Fibroblast of villous mesenchyme (primary cell): ENCODE measurements around the gene KSR2. TPM values are rescaled to one million over a fixed set of nuclear protein-coding genes. Genes with fewer than 3 reads are reported as not detected.

Experiments
- DNase-seq: peaks from one replicate; pipeline ENCODE4 v3.0.0-alpha.2; 2010; ENCODE audit warnings: low read depth
- H3K4me3 ChIP-seq: 2 replicates; pipeline ENCODE4 v1.5.1; 2011; ENCODE audit warnings: low read depth, mild to moderate bottlenecking, low read length
- total RNA-seq: library from RNA; depleted of rRNA; stranded (reverse); fragments of >200 nt; gene quantifications from 2 replicates; pipeline ENCODE4 v1.2.3, GENCODE V29; 2012
- TF ChIP-seq, protein P1 (sequence below): IDR thresholded peaks from 2 replicates; pipeline ENCODE4 v1.5.1; 2012; ENCODE audit warnings: low read depth, mild to moderate bottlenecking, low read length; ENCODE audit not compliant: insufficient read depth

Gene KSR2
- total RNA-seq, 1 donor: not detected

DNA sequence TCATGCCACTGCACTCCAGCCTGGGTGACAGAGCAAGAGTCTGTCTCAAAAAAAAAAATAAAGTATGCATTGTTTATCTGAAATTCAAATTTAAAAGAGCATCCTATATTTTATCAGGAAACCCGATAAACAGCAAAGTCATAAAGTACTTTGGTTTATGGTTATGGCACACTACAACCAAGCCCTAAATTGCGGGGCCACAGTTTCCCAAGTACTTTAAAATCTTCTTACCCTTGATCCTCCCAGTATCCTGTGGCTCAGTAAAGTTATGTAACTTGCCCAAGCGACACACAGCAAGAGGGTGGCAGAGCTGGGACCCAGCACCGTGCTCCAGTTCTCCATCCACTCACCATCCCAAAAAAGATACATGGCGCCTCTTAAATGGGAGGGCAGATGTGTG lies 35.2 kb downstream of the KSR2 start:
- H3K4me3 ChIP-seq: no peak overlapping the region
- DNase-seq: no peak
- TF ChIP-seq, protein P1, sequence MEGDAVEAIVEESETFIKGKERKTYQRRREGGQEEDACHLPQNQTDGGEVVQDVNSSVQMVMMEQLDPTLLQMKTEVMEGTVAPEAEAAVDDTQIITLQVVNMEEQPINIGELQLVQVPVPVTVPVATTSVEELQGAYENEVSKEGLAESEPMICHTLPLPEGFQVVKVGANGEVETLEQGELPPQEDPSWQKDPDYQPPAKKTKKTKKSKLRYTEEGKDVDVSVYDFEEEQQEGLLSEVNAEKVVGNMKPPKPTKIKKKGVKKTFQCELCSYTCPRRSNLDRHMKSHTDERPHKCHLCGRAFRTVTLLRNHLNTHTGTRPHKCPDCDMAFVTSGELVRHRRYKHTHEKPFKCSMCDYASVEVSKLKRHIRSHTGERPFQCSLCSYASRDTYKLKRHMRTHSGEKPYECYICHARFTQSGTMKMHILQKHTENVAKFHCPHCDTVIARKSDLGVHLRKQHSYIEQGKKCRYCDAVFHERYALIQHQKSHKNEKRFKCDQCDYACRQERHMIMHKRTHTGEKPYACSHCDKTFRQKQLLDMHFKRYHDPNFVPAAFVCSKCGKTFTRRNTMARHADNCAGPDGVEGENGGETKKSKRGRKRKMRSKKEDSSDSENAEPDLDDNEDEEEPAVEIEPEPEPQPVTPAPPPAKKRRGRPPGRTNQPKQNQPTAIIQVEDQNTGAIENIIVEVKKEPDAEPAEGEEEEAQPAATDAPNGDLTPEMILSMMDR: no peak

DNA sequence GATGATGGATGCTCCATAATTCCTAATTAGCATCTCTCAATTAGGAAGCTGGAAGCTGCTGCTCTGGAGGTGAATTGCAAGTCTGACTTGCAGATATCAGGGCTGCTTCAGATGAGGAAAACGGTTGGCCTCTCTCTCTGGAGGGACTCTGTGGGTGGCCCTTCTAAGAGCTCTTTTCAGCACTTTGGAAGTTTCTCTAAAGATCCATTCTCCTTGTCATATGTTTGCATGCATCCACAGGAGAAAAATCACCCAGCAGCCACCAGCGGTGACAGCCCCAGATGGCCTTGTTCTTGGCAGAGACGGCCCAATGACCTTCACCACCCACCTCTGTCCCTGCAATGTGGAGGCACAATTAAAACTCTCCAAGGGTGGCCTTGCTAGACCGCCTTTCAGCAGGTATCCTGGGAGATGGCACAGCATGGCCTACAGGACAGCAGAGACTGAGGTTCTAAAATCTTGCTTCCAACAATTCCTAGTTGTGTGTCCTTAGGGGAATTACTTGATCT lies 42.3 kb downstream of the KSR2 start:
- no peak overlapping the region for H3K4me3 ChIP-seq
- DNase-seq: no peak
- TF ChIP-seq, protein P1: no peak

DNA sequence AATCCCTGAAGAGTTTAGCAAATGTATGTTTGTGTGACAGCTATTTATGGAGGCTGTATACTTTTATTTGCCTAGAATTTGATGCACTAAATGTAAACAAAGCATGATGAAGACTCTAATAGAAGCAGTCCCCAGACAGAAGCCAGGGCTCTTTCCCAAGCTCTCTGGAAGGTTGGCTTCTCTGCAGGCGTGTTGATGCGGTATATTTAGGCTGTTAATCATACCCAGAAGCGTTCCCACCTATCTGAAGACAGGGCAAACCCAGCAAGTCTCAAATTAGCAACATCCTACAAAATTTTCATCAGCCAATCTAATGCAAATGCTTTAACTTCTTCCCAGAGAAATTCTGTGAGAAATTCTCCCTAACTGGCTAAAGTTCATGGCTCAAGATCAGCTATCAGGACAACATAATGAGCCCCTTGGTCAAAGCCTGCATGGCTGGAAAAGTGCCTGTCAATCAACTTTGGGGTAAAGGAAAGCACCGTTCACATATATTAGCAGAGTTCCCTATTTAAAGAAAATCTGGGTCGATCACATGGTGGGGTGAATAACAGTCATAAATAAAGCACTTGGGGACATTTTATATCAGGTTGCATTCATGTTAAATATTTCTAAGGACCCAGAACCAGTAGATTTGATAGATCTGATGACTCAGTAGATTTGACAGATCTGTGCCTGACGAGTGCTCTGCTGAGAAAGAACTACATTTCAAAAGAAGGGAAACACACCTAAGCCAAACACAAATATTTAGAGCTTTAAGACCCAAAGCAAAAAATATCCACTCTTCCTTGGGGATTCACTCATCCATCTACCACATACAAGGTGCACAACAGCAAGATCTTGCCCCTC lies 46.6 kb downstream of the KSR2 start:
- no peak overlapping the region for H3K4me3 ChIP-seq
- no peak for DNase-seq
- TF ChIP-seq, protein P1: no peak

DNA sequence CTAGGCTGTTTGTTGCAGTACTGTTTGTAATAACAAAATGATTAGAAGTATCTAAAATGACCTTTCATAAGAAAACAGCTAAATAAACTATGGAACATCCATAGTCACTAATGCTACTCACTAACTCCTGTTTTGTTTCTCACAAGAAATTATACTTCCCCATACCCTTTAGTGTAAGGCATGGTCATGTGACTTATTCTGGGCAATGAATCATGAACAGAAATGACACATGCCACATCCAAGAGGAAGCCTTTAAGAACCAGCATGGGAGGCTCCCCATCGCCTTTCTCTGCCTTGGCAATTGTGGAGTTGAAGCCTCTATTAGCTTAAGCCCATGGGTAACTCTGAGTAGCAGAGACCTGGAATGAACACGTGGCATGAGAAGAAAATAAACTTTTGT lies 49.3 kb downstream of the KSR2 start:
- TF ChIP-seq, protein P1: no peak
- DNase-seq: no peak
- no peak overlapping the region for H3K4me3 ChIP-seq

DNA sequence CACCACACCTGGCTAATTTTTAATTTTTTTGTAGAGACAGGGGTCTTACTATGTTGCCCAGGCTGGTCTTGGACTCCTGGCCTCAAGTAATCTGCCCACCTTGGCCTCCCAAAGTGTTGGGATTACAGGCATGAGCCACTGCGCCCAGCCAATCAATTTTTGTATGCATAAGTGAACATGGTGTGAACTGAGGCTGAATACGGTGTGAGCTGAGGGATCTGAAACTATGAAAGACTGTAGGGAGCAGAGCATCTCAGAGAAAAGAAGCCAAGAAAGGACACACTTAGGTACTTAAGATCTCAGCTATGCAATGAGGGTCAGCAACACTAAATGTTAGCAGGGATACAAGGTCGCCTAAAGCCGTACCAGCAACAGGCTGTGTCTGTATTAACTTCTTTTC lies 54.1 kb downstream of the KSR2 start:
- no peak for DNase-seq

DNA sequence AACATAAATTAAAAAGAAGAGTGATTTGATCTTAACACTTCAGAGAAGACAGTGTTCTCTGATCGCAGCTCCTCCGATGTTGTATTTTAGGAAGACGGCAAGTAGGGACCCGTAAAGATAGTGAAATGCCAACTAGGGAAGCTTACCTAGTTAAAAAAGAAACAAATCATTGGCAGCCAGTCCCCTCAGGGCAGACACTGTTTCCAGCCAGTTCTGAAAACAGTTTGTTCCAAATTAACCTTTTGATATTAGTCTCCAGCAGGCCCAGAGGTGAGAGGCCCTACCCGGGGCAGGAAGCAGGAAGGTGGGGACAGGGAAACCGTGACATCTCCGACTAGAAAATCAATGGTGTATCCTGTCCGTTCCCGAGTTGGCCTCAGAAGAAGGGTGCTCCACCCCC lies 56.0 kb downstream of the KSR2 start:
- no peak for DNase-seq
- no peak overlapping the region for H3K4me3 ChIP-seq
- TF ChIP-seq, protein P1: no peak

More for the DNA sequence above, 54.1 kb downstream of the KSR2 start:
- H3K4me3 ChIP-seq: no peak overlapping the region
- TF ChIP-seq, protein P1: no peak
